NCI-H510A (cell line): Measurements from ENCODE around the gene AP3B2.

Source experiments
- DNase-seq: peaks from one replicate; lab custom pipeline; 2025; lab: John Stamatoyannopoulos, UW

AP3B2 gene

GRCh38 chr15:82698711-82699345 lies 10.8 kb downstream of the AP3B2 start:
- DNase-seq: no peak

- DNase-seq: no peak
Measured at GRCh38 chr15:82697735-82698407, 11.8 kb downstream of the AP3B2 start.

GRCh38 chr15:82692171-82692570 lies 17.5 kb downstream of the AP3B2 start:
- no peak for DNase-seq

GRCh38 chr15:82689147-82689546 lies 20.5 kb downstream of the AP3B2 start:
- no peak for DNase-seq

- DNase-seq: no peak
Measured at GRCh38 chr15:82688691-82689090, 21.0 kb downstream of the AP3B2 start.

- no peak for DNase-seq
Measured at GRCh38 chr15:82681371-82681770, 28.3 kb downstream of the AP3B2 start.

GRCh38 chr15:82680200-82681102 lies 29.2 kb downstream of the AP3B2 start:
- DNase-seq: peak; percentile 60

- DNase-seq: no peak
Measured at GRCh38 chr15:82679626-82680199, 30.0 kb downstream of the AP3B2 start.

GRCh38 chr15:82677720-82678323 lies 31.9 kb downstream of the AP3B2 start:
- no peak for DNase-seq

- DNase-seq: no peak
Measured at GRCh38 chr15:82674873-82675272, 34.8 kb downstream of the AP3B2 start.

GRCh38 chr15:82670699-82671098 lies 39.0 kb downstream of the AP3B2 start:
- no peak for DNase-seq

GRCh38 chr15:82666606-82667005 lies 43.1 kb downstream of the AP3B2 start:
- DNase-seq: no peak

- DNase-seq: no peak
Measured at GRCh38 chr15:82664021-82664420, 45.7 kb downstream of the AP3B2 start.

GRCh38 chr15:82663186-82663600 lies 46.5 kb downstream of the AP3B2 start:
- DNase-seq: no peak

- DNase-seq: no peak
Measured at GRCh38 chr15:82662641-82663040, 47.0 kb downstream of the AP3B2 start.

GRCh38 chr15:82660378-82660777 lies 49.3 kb downstream of the AP3B2 start:
- DNase-seq: no peak

GRCh38 chr15:82656641-82657266 lies 52.9 kb downstream of the AP3B2 start:
- no peak for DNase-seq

GRCh38 chr15:82655606-82656005 lies 54.1 kb downstream of the AP3B2 start:
- DNase-seq: no peak

- no peak for DNase-seq
Measured at GRCh38 chr15:82653483-82654168, 56.0 kb downstream of the AP3B2 start.

GRCh38 chr15:82651708-82652107 lies 58.0 kb downstream of the AP3B2 start:
- no peak for DNase-seq
